HG03460 (cell line): ENCODE data around the gene DUSP3.

Experiments used
- ATAC-seq: cut with Tn5 transposase; IDR thresholded peaks from one replicate; pipeline ENCODE4 v1.9.1; 2021; ENCODE audit not compliant: unreplicated experiment

Gene DUSP3

DNA sequence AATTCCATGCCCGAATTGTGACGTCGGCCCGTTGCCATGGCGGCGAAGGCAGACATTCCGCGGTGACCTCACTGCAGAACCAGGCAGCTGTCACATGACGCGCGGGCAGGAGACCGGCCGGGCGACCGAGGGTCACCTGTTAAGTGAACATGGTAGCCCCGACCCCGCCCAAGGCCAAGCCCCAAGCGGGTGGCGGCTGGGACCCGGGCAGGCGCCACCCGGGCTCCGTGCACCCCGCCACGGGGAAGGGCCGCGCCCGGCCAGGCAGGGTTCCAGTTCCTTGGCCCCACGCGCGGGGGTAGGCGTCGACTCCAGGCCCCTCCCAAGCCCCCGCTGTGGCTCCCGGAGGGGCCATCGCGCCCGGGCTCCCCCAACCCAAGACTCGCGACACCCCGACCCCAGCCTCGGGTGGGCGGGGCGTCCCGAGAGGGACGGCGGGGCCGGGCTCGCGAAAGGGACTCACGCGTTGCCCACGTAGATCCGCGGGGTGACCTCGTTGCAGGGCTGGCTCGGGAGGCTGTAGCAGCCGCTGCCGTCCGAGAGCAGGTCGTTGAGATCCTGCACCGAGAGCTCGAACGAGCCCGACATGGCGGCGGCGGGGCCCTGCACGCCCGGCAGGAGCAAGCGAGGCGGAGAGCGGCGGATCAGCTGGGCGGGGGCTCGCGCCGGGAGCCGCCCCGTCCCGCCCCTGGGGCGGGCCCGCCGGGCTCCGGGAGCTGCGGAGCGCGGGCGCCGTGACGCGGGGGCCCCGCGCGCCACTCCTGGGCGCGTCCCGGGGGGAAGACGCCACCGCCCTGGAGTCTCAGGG lies at the start of gene DUSP3:
Gene DUSP3 (minus strand): TSS at position 641 of the 808 bp plus-strand sequence. CDS start 53 bp downstream, at position 588.
- peak; percentile 87 for ATAC-seq

DNA sequence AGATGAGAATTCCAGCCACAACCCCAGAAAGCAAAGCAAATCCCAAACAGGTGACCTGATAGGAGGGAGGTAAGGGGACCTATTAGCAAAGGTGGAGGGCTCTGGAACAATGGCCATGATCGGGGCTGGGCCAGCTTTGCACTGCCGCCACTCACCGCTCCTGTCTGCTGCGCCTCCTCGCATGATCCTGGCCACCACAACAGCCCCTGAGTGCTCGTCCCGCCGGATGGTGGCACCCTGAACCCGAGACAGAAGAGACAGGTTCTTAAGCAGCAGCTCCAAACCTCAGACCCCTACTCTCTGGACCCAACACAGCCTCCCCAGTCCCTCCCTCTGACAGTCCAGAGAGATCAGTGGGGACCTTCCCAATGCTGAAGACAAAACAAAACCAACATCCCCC lies 48.8 kb upstream of the DUSP3 start:
- ATAC-seq: no peak

- ATAC-seq: no peak
Observed at GRCh38 chr17:43826206-43826605, 47.4 kb upstream of the DUSP3 start.

GRCh38 chr17:43825567-43825966 lies 46.8 kb upstream of the DUSP3 start:
- no peak for ATAC-seq

- no peak for ATAC-seq
Observed at GRCh38 chr17:43823350-43824084, 44.7 kb upstream of the DUSP3 start.

- no peak for ATAC-seq
Observed at GRCh38 chr17:43822570-43823190, 43.9 kb upstream of the DUSP3 start.

DNA sequence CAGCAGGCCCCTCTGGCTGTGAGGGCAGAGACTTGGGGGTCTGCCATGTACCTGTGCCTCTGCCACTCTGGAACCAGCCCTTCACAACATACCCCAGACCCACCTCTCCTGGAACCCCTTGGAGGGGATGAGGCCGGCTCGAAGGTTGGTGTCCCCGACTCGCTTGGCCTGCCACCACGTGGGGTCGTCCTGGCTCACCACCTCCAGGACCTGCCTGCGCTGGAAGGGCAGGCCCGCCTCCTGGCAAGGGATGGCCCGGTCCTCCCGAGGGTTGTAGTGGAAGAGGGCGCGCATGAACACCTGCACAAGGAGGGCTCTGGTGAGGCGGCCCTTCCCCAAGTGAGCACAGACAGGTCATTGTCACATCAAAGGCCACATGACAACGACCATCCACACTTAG lies 42.0 kb upstream of the DUSP3 start:
- ATAC-seq: no peak

DNA sequence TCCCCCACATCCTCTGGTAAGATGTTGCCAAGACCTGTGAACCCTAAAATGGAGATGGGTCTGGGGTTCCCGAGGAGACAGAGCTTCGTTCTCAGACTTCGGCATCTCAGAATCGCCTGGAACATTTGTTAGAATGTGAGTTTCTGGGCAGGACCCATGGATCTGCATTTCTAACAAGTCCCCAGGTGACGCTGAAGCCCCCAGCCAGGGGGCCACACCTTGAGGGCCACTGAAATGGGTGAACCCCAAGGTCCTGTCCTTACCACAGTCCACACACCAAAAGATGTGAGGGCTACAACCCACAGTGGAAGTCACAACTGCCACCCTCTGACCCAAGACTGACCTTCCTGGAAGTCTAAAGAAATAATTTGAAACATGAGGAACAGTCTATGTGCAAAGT lies 40.2 kb upstream of the DUSP3 start:
- ATAC-seq: no peak

DNA sequence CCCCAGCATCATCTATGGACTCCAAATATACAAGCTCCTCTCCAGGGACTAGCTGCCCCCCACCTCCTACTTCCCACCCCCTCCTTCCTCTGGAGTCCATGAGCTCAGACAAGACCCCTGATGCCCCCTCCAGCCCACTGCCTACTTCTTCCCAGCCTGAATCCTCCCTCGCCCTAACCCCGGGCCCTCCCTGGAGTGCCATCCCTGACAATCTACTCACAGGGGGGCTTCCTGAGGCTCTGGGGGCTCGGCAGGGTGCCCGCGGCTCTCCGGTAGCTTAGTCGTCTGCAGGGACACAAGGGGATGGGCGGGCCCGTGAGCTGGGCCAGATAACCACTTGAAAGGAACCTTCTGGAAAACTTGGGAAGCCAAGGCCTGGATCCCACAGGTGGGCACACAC lies 39.0 kb upstream of the DUSP3 start:
- ATAC-seq: no peak

GRCh38 chr17:43816336-43817320 lies 37.9 kb upstream of the DUSP3 start:
- ATAC-seq: no peak

GRCh38 chr17:43814714-43815113 lies 35.9 kb upstream of the DUSP3 start:
- no peak for ATAC-seq

GRCh38 chr17:43814026-43814425 lies 35.2 kb upstream of the DUSP3 start:
- no peak for ATAC-seq

GRCh38 chr17:43813386-43813785 lies 34.6 kb upstream of the DUSP3 start:
- ATAC-seq: no peak

- no peak for ATAC-seq
Observed at GRCh38 chr17:43812396-43813265, 33.9 kb upstream of the DUSP3 start.

GRCh38 chr17:43810823-43811222 lies 32.0 kb upstream of the DUSP3 start:
- no peak for ATAC-seq

DNA sequence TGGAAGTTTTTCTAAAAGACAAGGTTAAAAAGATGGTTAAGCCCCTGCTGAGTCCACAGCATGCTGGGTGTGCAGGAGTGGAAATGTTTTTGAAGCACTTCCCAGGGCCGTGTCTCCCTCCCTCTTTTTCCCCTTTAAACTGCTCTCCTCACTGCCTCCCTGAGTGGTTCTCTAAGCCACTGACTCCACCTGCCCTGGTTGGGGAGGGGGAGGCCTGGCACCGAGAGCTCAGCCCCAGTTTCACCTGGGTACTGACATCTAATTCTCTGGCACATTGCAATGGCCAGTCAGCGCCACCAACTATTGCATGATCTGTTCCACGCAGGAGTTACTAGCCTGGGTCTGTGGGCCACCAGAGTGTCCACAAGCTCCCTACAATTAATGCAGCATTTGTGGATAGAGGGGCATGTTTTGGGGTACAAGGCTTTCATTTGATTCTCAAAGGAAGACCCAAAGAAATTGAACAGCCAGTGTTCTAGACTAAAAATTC lies 31.5 kb upstream of the DUSP3 start:
- no peak for ATAC-seq

DNA sequence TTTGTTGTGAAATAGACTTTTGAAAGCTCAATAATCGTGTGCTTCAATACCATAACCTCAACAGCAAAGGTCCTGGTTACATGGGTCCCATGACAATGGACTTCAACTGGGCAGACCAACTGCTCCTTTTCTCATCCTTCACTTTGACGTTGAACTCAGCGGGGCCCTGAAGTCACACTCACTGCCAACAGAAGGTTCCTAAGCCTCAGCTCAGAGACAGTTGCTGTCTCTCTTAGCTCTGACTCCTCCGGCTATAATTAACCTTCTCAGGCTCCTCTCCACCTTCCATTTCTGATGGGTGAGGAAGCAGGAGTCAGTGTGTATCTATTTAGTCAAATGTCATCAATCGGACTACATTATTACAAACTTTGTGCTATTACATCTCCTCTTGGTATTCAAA lies 30.3 kb upstream of the DUSP3 start:
- no peak for ATAC-seq

DNA sequence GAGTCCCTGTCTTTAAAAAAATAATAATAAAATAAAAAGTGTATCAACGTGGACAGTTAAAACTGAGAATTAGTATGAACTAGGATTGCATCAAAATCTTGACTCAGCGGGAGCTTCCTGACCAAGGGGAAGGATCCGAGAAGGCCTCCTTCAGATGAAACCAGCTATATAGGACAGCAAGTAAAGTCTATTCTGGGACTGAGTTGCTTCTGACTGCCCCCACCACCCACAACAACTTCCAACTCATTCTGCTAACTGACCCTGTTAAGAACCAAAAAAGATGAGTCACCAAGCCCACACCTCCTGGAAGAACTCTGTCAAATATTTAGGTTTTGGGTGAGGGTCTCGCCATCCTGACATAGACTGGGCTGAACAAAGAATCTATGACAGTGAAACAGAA lies 29.3 kb upstream of the DUSP3 start:
- no peak for ATAC-seq

- no peak for ATAC-seq
Observed at GRCh38 chr17:43805117-43805516, 26.3 kb upstream of the DUSP3 start.

- no peak for ATAC-seq
Observed at GRCh38 chr17:43803758-43804157, 25.0 kb upstream of the DUSP3 start.
